HG03139 (cell line): ENCODE measurements around the gene NCDN.
A peak's percentile ranks its signal among the peaks of the same experiment; 100 is the strongest.
"Not testable (repeated sequence)": the region's sequence is repeated elsewhere in the genome, so short reads cannot be mapped to it uniquely, and the experiment has no call there.

Experiments used
- ATAC-seq: cut with Tn5 transposase; IDR thresholded peaks from one replicate; pipeline ENCODE4 v1.9.1; 2021; ENCODE audit not compliant: unreplicated experiment

The NCDN gene

DNA sequence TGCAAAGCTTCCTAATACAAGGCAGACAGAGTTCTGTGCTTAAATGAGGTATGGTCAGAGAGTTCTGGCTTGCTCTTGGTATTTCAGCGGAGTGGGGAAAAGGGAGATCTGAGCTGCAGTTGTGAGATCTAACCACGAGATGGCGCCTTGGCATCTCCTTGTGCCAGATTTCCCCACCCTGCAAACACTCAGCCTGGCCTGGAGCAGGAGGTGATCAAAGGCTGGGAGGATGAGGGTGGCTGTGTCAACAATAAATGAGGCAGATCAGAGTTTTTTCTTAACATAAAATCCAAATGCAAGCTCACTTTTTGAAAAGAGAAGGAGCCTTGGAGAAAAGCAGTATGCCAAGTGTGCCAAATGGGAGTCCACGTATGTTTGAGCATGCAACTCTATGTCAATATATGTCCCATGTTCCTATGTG lies 11.4 kb downstream of the NCDN start:
- ATAC-seq, result no peak

DNA sequence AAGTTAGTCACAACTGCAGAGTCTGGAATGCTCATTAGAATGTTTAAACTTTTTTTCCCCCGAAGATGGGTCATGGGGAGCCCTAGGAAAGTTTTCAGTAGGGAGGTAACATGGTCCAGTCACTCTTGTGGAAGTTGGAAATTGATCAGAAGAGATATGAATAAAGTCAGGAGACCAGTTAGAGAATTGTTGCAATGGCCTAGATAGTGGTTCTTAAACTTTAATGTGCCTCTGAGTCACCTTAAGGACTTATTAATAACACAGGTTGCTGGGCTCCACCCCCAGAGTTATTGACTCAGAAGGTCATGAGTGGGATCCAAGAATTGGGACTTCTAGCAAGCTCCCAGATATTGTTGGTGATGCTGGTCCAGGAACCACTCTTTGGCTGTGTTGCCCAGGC lies 12.3 kb downstream of the NCDN start:
- no peak for ATAC-seq

DNA sequence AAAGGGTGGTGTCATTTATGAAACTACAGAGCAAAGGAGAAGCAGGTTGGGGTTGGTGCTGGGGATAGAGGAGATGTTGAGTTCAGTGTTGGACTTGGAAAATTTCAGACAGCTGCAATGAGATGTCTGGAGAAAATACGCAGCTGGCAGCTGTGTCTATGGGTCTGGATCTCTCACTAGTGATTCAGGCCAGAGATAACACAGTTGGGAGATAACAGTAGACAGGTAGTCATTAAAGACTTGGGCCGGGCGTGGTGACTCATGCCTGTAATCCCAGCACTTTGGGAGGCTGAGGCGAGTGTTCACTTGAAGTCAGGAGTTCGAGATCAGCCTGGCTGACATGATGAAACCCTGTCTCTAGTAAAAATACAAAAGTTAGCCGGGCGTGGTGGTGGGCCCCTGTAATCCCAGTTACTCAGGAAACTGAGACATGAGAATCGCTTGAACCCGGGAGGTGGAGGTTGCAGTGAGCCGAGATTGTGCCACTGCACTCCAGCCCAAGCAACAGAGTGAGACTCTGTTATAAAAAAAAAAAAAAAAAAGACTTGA lies 13.1 kb downstream of the NCDN start:
- ATAC-seq, result no peak

DNA sequence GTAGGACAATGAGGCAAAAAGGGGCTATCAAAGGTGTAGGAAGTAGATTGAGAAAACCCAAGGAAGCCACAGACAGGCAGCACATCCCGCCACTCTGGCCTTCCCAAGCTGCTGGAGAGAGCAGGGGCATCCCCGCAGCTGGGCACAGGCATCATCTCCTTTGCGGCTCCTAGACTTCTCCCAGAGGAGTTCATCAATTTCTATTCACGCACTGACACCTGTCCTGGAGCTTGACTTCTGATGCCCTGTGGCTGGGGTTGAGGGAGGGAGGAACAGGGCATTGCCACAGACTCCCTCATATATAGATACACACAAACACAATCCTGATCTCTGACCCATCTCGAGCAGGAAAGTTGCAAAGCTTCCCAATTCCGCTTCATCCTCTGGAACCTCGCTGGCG lies 13.7 kb downstream of the NCDN start:
- ATAC-seq, result no peak

DNA sequence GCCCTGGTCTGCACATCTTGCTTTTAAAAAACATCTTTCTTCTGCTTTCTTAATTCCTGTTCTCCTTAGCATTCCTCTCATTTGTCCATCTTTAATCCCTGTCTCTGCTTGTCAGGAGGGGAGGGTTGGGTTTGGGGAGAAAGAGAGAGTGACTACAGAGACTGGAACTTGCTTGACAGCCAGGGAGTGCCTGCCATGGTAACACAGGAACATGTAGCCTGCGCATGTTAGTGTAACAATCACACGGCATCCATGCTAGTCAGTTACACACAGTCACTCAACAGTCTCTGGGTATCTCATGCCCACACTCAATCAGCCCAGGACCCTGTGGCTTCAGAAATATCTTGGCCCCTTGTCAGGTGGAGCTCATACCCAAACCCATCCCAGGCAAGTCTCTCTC lies 14.7 kb downstream of the NCDN start:
- no peak for ATAC-seq

DNA sequence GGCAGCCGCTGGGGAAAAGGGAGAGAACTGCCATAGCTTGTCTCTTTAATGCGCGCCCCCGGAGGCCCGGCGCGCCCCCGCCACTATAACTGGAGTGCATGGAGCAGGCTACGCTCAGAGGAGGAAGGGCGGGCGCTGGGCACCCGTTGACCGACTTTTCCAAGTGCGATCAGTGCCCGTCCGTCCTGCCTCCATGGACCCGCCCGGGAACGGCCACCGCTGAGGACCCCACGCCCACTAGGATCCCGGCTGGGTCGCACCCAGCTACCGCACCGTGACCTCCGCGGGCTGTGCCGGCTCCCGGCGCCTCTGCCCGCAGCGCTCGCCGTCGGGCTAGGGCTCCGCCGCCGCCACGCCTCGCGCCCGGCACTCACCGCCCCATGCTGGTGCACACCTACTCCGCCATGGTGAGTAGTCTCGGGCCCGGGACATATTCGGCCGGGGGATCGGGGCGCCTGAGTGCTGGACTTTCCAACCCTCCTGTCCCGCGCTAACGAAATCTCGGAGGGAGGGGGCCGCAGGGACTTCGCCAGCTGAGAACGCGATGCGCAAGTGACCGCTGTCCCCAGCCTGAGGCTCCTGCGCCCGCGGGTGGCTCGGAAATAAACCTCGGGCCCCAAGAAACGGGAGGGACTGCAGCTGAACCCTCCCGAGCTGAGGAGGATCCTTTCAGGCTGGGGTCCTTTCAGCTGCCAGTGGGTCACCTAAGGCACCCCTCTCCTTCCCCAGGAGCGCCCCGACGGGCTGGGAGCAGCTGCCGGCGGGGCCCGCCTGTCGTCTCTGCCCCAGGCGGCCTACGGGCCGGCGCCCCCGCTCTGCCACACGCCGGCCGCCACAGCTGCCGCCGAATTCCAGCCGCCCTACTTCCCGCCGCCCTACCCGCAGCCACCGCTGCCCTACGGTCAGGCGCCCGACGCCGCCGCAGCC lies 15.9 kb downstream of the NCDN start, which contains the start of gene TFAP2E:
Gene TFAP2E (plus strand): TSS at position 117 of the 927 bp plus-strand sequence. CDS start 264 bp downstream, at position 381.
- no peak for ATAC-seq

DNA sequence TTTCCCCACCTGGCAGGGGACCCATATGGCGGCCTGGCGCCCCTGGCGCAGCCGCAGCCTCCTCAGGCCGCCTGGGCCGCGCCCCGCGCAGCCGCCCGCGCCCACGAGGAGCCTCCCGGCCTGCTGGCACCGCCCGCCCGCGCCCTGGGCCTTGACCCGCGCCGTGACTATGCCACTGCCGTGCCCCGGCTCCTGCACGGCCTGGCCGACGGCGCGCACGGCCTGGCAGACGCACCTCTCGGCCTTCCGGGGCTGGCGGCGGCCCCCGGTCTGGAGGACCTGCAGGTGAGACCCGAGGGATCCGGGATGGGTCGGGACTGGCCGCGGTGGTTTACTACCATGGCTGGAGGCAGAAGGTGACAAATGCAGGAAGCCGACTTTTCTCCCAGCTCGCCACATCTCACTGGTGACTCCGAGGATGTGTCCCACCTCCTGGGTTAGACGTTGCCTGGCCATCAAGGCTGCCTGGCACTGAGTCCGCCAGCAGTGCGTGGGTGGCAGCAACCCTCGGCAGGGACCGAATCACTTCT lies 16.6 kb downstream of the NCDN start:
- ATAC-seq, result no peak

DNA sequence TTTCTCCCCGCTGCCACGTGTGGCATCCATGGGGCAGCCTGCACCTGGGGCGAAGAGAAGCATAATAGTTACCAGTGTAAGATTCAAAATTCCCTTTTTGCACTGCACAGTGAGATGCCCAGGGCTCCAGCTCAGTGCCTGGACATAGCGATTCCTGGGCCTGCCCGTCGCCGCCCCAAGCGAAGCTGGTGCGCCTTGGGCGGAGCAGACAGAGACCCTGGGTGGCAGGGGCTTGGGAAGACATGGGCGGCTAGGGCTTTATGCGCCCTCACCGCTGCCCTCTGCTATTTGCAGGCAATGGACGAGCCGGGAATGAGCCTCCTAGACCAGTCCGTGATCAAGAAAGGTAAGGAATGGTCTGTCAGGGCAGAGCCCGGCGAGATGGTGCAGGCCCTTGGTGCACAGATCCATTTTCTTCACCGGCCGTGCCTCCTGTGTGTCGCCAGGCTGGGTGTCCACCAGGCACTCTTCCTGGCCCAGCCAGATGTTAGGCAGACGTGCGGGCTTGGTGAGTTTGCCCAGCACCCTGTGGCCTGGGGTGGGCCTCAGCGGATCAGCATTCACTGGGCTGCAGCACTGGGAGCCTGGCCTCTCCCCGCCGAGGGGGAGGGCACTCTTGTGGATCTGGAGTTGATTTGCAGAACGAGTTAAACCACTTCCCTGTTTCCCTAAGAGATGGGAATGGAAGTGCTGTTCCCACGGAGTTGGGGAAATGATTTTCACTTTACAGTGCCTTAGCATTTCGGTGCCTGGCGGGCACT lies 17.2 kb downstream of the NCDN start:
- no peak for ATAC-seq

DNA sequence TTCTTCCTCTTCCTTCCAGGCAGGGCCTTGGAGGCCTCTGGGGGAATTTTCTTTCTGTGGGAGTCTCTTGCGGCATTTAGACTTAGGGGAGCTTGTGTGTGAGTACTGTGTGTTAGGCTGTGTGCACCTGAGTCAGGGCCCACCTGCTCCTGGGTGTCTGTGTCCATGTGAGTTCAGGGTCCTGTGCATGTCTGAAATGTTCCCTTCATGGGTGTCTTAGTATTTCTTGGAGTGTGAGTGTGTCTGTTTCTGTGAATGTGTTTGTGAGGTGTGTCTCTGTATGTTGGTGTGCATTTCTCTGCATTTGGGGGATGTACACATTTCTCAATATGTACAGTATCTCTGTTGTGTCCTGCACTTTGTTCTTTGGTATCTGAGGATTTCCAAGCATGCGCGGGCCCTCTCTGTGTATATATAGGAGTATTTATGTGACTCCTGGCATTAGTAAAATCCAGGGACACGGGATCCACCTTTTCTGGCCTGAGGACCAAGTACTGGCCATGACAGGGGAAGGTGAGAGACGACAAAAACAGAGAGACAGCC lies 17.9 kb downstream of the NCDN start:
- no peak for ATAC-seq

DNA sequence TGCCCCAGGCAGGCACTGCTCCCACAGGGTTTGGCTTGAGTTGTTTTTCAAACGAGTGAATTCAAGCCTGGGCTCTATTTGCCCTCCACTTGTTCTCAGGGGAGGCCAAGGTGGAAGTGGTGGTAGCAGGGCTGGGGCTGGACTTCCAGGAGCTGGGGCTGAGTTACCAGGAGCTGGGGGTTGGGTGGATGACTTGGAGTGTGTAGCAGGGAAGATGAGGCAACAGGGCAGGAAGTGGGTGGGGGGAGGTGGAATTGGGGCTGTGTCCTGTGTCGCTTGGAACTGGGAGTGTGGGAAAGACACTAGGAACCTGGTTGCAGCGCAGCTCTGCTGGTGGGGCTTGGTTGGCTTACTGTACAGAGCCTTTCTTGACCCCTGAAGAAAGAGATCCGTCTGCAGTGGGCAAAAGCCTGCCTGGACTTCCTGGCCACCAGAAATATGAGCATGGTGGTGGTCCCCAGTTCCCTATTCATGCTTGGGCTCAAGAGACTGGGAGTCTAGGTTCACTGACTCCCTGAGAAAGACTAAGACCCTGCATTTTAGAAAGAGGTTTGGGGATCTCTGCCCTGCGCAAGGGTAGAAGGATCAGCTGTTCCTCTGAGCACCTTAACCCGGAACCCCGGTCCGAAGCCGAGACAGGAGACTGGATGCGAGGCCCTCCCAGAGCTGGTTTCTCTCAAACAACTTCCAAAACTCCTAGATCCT lies 18.6 kb downstream of the NCDN start:
- ATAC-seq, result no peak

DNA sequence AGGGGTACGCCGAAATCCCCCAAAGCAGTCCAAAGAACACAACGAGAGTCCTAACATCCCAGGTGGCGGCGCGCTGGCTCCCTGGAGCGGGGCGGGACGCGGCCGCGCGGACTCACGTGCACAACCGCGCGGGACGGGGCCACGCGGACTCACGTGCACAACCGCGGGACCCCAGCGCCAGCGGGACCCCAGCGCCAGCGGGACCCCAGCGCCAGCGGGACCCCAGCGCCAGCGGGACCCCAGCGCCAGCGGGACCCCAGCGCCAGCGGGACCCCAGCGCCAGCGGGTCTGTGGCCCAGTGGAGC lies 19.1 kb downstream of the NCDN start:
- not testable (repeated sequence) for ATAC-seq

DNA sequence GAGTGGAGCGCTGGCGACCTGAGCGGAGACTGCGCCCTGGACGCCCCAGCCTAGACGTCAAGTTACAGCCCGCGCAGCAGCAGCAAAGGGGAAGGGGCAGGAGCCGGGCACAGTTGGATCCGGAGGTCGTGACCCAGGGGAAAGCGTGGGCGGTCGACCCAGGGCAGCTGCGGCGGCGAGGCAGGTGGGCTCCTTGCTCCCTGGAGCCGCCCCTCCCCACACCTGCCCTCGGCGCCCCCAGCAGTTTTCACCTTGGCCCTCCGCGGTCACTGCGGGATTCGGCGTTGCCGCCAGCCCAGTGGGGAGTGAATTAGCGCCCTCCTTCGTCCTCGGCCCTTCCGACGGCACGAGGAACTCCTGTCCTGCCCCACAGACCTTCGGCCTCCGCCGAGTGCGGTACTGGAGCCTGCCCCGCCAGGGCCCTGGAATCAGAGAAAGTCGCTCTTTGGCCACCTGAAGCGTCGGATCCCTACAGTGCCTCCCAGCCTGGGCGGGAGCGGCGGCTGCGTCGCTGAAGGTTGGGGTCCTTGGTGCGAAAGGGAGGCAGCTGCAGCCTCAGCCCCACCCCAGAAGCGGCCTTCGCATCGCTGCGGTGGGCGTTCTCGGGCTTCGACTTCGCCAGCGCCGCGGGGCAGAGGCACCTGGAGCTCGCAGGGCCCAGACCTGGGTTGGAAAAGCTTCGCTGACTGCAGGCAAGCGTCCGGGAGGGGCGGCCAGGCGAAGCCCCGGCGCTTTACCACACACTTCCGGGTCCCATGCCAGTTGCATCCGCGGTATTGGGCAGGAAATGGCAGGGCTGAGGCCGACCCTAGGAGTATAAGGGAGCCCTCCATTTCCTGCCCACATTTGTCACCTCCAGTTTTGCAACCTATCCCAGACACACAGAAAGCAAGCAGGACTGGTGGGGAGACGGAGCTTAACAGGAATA lies 19.7 kb downstream of the NCDN start:
- peak; percentile 74 for ATAC-seq

DNA sequence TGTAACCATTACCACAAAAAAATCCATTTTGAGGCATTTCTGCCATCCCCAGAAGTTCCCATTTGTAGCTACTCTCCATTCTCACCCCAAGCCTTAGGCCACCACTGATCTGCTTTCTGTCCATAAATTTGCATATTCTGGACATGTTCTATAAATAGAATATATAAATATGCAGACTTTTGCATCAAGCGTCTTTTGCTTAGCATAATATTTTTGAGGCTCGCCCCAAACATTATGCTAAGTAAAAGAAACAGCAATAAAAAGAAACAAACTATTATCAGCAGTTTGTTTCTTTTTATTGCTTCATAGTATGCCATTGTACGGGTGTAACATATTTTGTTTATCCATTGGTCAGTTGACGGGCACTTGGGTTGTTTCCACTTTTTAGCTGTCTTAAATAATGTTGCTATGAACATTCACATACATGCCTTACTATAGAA lies 23.4 kb downstream of the NCDN start:
- no peak for ATAC-seq

DNA sequence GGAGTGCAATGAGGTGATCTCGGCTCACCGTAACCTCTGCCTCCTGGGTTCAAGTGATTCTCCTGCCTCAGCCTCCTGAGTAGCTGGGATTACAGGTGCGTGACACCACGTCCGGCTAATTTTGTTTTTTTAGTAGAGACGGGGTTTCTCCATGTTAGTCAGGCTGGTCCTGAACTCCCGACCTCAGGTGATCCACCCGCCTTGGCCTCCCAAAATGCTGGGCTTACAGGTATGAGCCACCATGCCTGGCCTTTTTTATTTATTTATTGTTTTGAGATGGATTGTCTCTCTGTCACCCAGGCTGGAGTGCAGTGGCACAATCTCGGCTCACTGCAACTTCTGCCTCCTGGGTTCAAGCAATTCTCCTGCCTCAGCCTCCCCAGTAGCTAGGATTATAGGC lies 24.0 kb downstream of the NCDN start:
- ATAC-seq, result not testable (repeated sequence)

DNA sequence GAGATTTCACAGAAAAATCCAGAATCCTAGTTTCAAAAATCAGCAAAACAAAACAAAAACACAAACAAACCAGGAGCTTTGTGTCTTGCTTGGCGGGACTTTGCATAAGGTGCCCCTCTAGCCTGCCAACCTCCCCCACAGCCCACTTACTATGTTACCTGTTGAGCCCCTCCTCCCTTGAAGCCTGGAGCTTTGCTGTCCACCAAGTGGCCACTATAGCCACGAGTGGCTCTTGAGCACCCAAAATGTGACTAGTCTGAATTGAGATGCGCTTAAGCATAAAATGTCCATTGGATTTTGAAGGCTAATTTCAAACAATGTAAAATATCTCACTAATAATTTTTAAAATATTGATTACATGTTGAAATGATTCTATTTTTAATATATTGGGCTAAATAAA lies 27.7 kb downstream of the NCDN start:
- no peak for ATAC-seq

DNA sequence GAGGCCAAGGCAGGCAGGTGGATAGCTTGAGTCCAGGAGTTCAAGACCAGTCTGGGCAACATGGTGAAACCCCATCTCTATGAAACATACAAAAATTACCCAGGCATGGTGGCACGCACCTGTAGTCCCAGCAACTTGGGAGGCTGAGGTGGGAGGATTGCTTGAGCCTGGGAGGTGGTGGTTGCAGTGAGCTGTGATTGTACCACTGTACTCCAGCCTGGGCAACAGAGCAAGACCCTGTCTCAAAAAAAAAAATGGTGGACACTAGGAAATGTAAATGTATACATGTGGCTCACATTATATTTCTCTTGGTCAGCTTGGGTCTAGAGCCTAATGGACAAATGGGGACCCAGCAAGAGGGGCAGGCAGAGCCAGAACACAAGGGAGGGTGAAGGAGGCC lies 28.2 kb downstream of the NCDN start:
- ATAC-seq, result not testable (repeated sequence)

DNA sequence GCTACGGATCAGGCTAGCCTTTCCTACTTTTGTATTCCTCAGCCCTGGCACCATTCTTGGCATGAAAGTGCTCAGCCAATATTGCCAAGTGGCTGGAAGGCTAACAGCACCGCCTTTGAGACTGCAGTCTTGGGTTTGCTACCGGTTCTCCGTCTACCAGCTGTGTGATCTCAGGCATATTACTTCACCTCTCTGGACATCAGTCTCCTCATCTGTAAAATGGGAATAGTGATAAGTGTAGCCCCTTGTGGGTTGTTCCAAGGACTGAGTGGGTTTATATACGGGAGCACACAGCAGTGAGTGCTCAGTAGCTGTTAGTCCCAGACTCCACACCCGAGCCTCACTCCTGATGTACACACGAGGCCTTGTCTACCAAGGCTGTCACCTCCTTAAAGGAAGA lies 29.2 kb downstream of the NCDN start:
- no peak for ATAC-seq

DNA sequence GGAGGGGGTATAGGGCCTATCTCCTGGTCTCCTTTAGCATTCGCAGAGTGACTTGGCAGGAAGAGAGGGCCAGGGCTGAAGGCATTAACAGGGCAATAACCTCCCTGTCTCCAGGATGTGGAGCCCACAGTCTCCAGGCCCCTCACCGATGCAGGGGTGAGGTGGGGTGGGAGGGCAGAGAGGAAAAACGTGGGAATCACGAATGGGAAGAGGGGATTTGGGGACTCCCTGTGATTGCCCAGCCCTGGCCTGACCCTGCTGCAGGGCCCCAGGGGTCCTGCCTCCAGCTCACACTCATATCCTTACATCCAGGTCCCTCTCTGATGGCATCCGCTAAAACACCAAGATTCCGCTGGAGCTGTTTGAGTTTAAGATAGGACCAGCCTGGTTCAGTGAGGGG lies 30.1 kb downstream of the NCDN start:
- ATAC-seq, result no peak

DNA sequence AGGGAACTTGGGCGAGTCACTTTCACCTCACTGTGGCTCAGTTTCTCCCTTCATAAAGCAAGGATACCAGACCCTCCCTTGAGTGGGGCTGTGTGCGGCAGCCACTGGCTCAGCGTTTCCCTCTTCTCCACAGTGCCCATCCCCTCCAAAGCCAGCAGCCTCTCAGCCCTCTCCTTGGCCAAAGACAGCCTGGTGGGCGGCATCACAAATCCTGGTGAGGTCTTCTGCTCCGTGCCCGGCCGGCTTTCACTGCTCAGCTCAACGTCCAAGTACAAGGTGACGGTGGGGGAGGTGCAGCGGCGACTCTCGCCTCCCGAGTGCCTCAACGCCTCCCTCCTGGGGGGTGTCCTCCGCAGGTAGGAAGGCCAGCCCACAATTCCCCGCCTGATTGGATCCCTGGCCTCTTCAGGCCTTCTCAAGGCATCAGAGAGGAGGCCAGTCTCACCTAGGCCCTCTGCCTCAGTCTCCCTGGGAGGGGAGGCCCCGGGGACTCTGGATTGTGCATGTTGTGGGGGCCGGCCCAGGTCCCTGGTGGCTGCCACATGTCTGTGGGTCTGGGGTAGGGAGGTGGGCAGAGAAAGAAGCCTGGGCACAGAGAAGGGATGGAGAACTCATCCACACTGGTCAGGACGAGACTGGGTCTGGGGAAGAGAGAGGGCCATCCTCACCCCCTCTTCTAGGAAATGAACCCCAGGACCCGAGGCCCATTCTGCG lies 30.8 kb downstream of the NCDN start:
- no peak for ATAC-seq
